K562 (cell line): ENCODE measurements around the gene TAOK2. TPM values are rescaled to one million over a fixed set of nuclear protein-coding genes. Genes with fewer than 3 reads are reported as not detected.

Experiments
- MYNN ChIP-seq, 2 experiments: sonication (generic); formaldehyde crosslinking in 1 of 2; IDR thresholded peaks; 2 replicates each; pipeline versions ENCODE4 v1.5.0 to v1.6.1; 2016 to 2020; ENCODE audit warnings: antibody characterized with exemption in 1 of 2, missing genetic modification reagents in 1 of 2
- polyA plus RNA-seq, 8 experiments: library from polyadenylated mRNA; depleted of rRNA in 4 of 8; stranded (reverse) in 5 of 8; unstranded in 3 of 8; fragments of >200 nt; fragmentation: Nextera tagmentation in 2 of 8; fragmentation: Illumina TruSeq in 1 of 8; extraction: Ambion mirVana in 2 of 8; extraction: Trizol in 1 of 8; gene quantifications; 2 replicates each; pipeline versions ENCODE4 v1.2.1 to v1.2.3, GENCODE V29; 2011 to 2014; ENCODE audit warnings: inconsistent platforms in 1 of 8, missing spikeins in 1 of 8
- total RNA-seq, 7 experiments: library from RNA; depleted of rRNA in 6 of 7; stranded (reverse); fragments of >200 nt in 6 of 7; fragmentation: Illumina TruSeq in 2 of 7; extraction: Trizol in 2 of 7; gene quantifications; 2 replicates each; pipeline versions ENCODE4 v1.2.1 to v1.2.3, GENCODE V29; 2011 to 2021; ENCODE audit warnings: low replicate concordance in 1 of 7
- TF ChIP-seq, protein P1 (sequence below): sonication (generic); formaldehyde crosslinking; IDR thresholded peaks from 2 replicates; pipeline ENCODE4 v1.8.0; 2022; ENCODE audit warnings: mild to moderate bottlenecking, missing genetic modification reagents
- TF ChIP-seq, protein P2 (sequence below): fragments of 450-650 bp; conservative IDR thresholded peaks from 2 replicates; pipeline ENCODE4 v1.6.1; 2016; ENCODE audit warnings: missing genetic modification characterization, low read depth, mild to moderate bottlenecking, control low read depth, missing compliant biosample characterization

The TAOK2 gene
- total and polyA plus RNA-seq, 9 of the 15 experiments (the other 6 are each of a cell fraction or from before 2014, with no cell fraction given), result 0.10 to 41.8 (median 13.7) TPM

DNA sequence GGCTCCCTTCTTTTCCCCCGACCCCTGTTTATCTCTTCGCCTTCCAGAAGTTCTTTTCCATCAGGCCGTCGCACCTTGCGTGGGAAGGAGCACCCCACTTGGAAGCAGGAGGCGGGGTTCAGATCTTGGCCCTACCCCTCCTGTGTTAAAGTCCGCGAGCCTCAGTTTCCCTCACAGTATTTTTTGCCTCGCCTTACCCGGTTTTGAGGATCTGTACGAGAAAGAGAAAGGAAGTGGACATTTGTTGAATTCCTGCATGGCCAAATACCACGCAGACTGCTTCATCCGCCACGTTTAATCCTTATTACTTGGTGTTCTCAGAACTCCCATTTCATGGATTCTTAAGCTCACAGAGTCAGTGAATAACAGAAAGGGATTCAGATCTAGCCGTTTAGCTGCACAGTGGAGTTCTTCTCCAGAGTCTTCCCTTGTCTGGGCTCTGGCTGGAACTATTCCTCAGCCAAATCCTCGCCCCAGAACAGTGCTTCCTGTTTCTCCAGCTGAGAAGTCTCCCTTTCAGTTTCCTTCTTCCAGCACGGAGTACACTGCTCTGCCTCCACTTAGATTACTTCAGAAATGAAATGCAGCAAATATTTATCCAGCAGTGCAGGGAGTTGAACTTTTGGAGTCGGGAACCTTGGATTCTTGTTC lies 11.2 kb upstream of the TAOK2 start (continued):
- TF ChIP-seq, protein P1, sequence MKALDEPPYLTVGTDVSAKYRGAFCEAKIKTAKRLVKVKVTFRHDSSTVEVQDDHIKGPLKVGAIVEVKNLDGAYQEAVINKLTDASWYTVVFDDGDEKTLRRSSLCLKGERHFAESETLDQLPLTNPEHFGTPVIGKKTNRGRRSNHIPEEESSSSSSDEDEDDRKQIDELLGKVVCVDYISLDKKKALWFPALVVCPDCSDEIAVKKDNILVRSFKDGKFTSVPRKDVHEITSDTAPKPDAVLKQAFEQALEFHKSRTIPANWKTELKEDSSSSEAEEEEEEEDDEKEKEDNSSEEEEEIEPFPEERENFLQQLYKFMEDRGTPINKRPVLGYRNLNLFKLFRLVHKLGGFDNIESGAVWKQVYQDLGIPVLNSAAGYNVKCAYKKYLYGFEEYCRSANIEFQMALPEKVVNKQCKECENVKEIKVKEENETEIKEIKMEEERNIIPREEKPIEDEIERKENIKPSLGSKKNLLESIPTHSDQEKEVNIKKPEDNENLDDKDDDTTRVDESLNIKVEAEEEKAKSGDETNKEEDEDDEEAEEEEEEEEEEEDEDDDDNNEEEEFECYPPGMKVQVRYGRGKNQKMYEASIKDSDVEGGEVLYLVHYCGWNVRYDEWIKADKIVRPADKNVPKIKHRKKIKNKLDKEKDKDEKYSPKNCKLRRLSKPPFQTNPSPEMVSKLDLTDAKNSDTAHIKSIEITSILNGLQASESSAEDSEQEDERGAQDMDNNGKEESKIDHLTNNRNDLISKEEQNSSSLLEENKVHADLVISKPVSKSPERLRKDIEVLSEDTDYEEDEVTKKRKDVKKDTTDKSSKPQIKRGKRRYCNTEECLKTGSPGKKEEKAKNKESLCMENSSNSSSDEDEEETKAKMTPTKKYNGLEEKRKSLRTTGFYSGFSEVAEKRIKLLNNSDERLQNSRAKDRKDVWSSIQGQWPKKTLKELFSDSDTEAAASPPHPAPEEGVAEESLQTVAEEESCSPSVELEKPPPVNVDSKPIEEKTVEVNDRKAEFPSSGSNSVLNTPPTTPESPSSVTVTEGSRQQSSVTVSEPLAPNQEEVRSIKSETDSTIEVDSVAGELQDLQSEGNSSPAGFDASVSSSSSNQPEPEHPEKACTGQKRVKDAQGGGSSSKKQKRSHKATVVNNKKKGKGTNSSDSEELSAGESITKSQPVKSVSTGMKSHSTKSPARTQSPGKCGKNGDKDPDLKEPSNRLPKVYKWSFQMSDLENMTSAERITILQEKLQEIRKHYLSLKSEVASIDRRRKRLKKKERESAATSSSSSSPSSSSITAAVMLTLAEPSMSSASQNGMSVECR, result peak; percentile 62; the same call in 1 of the 2 replicates
- TF ChIP-seq, protein P2, sequence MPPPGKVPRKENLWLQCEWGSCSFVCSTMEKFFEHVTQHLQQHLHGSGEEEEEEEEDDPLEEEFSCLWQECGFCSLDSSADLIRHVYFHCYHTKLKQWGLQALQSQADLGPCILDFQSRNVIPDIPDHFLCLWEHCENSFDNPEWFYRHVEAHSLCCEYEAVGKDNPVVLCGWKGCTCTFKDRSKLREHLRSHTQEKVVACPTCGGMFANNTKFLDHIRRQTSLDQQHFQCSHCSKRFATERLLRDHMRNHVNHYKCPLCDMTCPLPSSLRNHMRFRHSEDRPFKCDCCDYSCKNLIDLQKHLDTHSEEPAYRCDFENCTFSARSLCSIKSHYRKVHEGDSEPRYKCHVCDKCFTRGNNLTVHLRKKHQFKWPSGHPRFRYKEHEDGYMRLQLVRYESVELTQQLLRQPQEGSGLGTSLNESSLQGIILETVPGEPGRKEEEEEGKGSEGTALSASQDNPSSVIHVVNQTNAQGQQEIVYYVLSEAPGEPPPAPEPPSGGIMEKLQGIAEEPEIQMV (tag), result no peak
- TF ChIP-seq MYNN (IDR thresholded peaks at IDR 0.05), result no peak
- TF ChIP-seq MYNN (CRISPR knock-in tag; IDR thresholded peaks at IDR 0.05), result no peak
